ELF-1 (cell line): ENCODE results near the gene PTPRD.

Experiments used
- DNase-seq: peaks from one replicate; pipeline ENCODE4 v3.0.0-alpha.2; 2016; ENCODE audit warnings: low read depth, low spot score

Gene PTPRD

DNA sequence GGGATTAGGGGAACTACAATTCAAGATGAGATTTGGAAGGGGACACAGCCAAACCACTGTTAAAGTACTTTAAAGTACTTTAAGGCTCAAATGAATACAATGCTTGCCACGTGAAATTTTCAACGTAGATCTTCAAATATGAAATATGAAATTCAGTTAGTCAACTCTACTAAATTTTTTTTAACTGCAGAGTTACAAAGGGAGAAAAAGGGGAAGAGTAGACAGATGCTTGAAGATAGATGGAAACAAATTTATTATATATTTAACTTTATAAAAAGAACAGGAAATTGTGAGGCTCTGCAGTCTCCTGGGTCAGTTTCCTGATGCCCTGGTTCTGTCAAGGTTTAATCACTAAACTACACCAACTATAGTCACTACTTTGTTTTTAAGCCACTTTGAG is 2027.8 kb downstream of the PTPRD start:
- DNase-seq, result no peak

DNA sequence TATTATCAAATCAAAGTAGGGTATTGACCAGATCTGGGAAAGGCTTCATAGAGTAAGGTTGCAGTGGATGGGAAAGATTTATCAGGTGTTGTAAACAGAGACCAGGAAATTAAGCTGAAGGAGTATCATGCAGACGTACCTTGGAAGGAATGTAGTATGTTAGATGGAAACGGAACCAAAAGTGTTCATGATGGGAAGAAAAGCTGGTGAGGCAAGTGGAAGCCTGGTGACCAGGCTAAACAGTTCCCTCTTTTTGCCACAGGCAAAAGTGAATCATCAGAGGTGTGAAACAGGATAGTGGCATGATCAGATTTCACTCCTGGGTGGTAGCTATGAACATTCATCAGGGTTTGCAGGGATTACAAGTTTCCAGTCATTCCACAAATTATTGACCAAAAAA is 2033.1 kb downstream of the PTPRD start:
- DNase-seq, result peak; percentile 3

DNA sequence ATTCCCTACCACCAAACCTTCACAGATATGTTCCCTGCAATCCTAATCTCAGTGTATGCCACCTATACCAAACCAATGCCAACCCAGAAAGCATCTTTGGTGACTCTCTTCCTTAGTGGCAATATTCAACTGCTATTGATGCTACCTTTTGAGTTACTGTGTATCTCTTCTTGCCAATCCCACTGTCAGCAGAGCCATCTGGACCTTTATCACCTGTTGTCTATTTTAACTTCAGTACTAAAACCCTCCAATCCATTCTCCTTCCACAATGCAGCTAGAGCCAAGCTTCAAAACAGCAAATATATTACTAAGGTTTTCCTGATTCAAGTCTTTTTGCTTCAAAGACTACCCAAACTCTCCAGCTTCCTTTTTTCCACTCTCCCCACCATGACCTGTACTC is 2036.1 kb downstream of the PTPRD start:
- no peak for DNase-seq

GRCh38 chr9:8574846-8575245 is 2038.0 kb downstream of the PTPRD start:
- no peak for DNase-seq

DNA sequence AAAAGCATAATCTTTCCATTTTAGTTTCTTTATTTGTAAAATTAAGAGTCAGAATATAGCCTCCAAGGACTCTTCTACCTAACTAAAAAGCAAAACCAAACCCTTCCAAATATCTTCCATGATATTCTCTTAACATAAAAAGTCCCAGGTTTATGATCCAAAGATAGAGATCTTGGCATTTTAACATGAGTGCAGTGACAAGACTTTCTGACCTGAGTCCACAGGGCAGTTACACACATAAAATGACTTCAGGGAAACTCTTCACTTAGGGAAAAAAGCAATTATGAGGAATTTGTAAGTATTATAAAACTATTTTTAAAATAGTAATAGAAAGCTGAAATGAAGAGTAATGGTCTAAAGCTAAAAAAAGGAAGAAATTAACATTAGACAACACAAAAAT is 2040.6 kb downstream of the PTPRD start:
- no peak for DNase-seq

GRCh38 chr9:8571643-8572042 is 2041.2 kb downstream of the PTPRD start:
- DNase-seq, result no peak

- DNase-seq, result no peak
These were observed 2042.0 kb downstream of the PTPRD start for GRCh38 chr9:8570776-8571175.

GRCh38 chr9:8569823-8570222 is 2043.0 kb downstream of the PTPRD start:
- DNase-seq, result no peak

DNA sequence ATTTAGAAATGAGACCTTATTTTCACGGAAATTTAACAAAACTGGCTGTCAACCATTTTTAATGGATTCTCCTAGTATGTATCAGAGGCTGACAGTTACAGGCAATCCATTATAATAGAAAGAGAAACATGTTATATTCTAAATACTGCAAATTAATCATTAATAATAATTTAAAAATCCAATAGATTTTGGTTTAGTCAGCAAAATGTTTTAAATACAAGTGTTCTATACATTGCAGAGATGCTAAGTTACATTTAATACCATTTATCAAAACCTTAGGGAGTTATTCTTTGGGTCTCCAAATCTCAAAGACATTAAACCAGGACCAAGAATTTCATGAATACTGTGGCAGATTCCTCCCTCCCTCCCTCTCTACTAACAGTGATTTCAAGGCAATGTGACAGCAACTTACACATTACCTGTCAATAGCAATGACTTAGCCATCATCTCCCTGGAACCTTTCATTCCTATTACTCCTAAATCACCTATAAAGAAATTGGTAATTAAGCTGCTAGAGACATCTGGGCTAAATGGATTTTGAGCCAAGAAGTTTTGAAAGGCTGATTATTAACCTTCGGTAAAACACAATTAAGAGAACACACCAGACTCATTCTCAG is 2044.7 kb downstream of the PTPRD start:
- no peak for DNase-seq

- DNase-seq, result no peak
These were observed 2047.8 kb downstream of the PTPRD start for GRCh38 chr9:8564960-8565359.

GRCh38 chr9:8560560-8561525 is 2052.0 kb downstream of the PTPRD start:
- DNase-seq, result peak; percentile 6

DNA sequence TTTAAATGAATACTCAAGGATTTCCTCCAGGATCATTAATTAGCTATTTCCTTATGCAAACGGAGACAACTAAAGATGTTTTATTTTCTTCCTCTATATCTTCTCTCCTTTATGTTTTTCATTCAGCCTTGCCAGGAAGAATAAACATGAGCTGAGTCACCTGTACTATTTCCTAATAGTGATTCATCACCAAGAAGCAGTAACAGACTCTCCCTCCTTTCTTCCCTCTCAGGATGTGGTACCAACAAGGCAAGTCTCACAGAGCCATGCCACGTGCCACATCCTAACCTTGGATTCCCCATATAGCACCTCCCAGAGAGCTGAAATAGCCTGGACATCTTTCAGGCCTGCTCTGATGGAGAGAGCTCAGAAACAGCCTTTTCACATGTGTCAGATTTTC is 2054.6 kb downstream of the PTPRD start:
- DNase-seq, result no peak

DNA sequence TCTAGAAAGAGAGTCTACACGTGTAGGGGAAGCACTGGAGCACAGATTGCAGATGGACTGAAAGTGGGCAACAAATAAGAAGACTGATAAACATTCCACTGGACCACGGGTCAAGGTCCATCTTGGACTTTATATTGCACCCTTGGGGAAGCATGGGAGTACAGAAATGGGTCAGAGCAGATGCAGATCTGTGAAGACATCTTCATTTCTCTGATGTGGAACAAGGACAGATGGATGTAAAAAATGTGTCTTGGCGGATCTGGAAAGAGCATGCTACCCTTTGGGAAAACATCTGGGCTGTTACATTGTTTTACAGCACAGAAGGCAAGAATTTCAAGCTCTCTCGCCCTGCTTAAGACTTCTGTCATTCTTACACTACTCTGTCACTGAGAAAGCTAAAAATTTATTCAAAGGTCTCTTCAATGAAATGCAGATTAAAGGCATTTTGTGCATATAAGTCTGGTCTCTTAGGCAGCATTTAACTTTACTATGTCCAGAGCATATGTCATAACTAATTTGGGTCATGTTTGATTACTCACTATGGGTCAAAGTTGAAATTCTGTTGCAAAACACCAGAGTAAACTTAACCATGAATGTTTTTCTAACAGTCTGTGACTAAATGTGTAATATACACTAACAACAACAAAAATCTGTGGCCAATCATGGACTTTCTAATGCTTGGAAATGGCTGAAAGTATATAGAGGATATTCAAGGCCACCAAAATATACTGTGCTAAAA is 2056.9 kb downstream of the PTPRD start:
- no peak for DNase-seq

- no peak for DNase-seq
These were observed 2059.4 kb downstream of the PTPRD start for GRCh38 chr9:8553444-8553843.

DNA sequence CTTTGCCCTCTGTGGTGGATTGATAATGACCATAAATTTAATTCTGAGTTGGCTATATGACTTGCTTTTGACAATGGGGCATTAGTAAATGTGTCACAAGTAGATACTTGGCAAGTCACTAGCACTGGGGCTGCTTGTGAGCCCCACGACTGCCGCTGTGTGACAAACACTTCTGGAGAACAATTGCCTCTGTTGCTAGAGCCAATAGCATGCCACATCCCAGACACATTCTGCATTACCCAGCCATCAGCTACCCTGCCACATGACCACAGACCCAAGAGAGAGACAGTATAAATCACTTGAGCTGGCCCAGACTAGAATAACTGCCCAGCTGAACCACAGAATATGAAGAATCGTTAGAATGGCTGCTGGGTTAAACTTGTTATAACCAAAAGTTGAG is 2060.1 kb downstream of the PTPRD start:
- DNase-seq, result no peak

- DNase-seq, result no peak
These were observed 2063.6 kb downstream of the PTPRD start for GRCh38 chr9:8549214-8549613.

GRCh38 chr9:8543219-8543618 is 2069.6 kb downstream of the PTPRD start:
- DNase-seq, result no peak

DNA sequence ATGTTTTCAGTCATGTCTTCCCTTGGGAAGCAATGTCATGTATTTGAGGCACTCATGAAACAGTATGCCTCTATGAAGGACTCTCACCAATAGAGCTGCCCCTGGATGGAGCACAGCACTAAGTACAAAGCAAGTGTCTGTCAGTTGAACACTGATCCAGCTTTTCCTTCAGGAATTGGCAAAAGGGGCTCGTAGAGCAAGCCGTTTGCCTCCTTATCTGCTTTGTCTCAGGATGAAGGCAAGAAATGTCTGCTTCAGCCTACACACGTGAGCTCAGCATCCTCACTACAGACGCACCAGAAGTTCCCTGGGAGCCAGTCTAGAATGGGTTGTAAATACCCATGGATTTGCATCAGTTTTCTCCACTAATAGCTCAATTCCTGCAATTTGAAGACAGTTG is 2070.3 kb downstream of the PTPRD start:
- no peak for DNase-seq

DNA sequence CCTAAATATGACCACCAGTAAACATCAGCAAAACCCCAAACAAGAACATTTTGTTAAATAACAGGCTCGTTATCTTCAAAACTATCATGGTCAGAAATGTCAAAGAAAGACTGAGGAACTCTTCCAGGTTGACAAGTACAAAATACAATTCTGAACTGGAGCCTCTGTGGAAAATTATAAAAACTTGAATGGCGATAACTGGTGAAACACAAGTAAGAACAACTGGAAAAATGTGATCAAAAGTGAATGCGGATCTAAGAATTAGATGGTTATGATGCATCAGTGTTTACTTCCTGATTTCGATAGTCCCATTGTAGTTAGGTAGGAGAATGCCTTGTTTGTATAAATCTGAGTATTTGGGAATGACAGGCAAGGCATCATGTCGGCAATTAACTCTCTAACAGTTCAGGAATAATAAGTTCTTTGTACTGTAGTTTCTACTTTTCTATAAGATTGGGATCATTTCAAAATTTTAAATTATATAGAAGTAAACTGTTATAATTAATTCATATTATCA is 2073.1 kb downstream of the PTPRD start:
- DNase-seq, result no peak

GRCh38 chr9:8536845-8537244 is 2076.0 kb downstream of the PTPRD start:
- no peak for DNase-seq

DNA sequence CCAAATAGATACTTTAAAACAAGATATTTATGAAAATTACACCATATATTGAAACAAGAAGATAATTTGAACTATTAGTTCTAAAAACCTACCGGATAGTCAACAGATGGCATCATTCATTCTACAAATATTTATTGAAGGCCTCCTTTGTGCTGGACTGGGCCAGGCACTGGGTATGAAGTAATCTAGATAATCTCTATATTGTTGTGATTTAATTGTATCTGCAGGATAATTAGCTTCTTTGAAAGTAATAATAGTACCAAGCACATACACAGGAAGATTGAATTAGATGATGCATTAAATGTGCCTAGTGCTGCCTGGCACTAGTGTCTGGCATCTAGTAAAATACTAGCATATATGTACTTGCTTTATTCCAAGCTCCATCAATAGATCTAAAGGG is 2078.0 kb downstream of the PTPRD start:
- DNase-seq, result no peak

DNA sequence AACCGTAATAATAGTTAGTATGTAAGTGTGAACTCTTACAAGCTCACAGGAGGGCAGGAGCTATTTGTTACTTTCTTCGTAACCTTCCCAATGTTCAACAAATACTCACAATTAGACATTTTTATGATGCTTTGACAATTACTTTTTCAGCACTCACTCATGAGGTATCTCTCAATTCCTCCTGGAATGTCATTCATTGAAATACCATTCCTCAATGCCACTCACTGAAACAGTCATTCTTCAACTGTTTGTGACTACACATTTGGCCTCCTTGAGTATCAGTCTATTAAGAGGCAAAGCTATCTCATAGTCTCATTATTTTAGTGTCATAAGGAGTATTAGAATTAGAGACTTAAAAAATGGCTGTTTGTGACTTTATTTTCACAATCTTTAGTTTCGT is 2079.1 kb downstream of the PTPRD start:
- no peak for DNase-seq
